IPS-15b (cell line): ENCODE data around the gene ZNF580.

Experiments
- H3K27me3 ChIP-seq: one replicate; pipeline ENCODE4 v1.6.1; 2013; ENCODE audit warnings: low read length; ENCODE audit not compliant: control insufficient read depth, insufficient read depth
- H3K36me3 ChIP-seq: one replicate; pipeline ENCODE4 v1.6.1; 2013; ENCODE audit warnings: low read length; ENCODE audit not compliant: control insufficient read depth, insufficient read depth
- H3K4me1 ChIP-seq: one replicate; pipeline ENCODE4 v1.6.1; 2013; ENCODE audit warnings: mild to moderate bottlenecking, low read length; ENCODE audit not compliant: control insufficient read depth, insufficient read depth
- H3K4me3 ChIP-seq: one replicate; pipeline ENCODE4 v1.5.1; 2013; ENCODE audit warnings: low read depth, low read length
- H3K9ac ChIP-seq: one replicate; pipeline ENCODE4 v1.6.1; 2013; ENCODE audit warnings: low read depth, mild to moderate bottlenecking, low read length
- H3K9me3 ChIP-seq: one replicate; pipeline ENCODE4 v1.6.1; 2013; ENCODE audit warnings: mild to moderate bottlenecking, low read length; ENCODE audit not compliant: control insufficient read depth, insufficient read depth

ZNF580 gene

GRCh38 chr19:55611300-55611982, 29.4 kb upstream of the ZNF580 start:
- Histone ChIP-seq H3K4me3 (no peak overlapping the region), H3K36me3 (peaks cover 23% of the 10 kb centered on the region), H3K9me3 (no peaks in the 10 kb centered on the region), H3K9ac (no peak overlapping the region), H3K4me1 (no peaks in the 10 kb centered on the region), H3K27me3 (no peaks in the 10 kb centered on the region)

GRCh38 chr19:55611983-55612645, 28.7 kb upstream of the ZNF580 start:
- Histone ChIP-seq H3K36me3 (peaks cover 25% of the 10 kb centered on the region), H3K9me3 (no peaks in the 10 kb centered on the region), H3K27me3 (no peaks in the 10 kb centered on the region), H3K4me3 (no peak overlapping the region), H3K9ac (no peak overlapping the region), H3K4me1 (no peaks in the 10 kb centered on the region)

- H3K4me3 ChIP-seq = no peak overlapping the region
- H3K9ac ChIP-seq = no peak overlapping the region
- peaks cover 22% of the 10 kb centered on the region for H3K36me3 ChIP-seq
- H3K9me3 ChIP-seq = no peaks in the 10 kb centered on the region
- H3K27me3 ChIP-seq = no peaks in the 10 kb centered on the region
- no peaks in the 10 kb centered on the region for H3K4me1 ChIP-seq
These were observed 27.4 kb upstream of the ZNF580 start for GRCh38 chr19:55613396-55613795.

- Histone ChIP-seq H3K27me3 (no peaks in the 10 kb centered on the region), H3K9ac (no peak overlapping the region), H3K9me3 (no peaks in the 10 kb centered on the region), H3K4me1 (no peaks in the 10 kb centered on the region), H3K4me3 (no peak overlapping the region), H3K36me3 (peaks cover 22% of the 10 kb centered on the region)
These were observed 26.7 kb upstream of the ZNF580 start for GRCh38 chr19:55613930-55614710.

GRCh38 chr19:55614711-55615542, 25.9 kb upstream of the ZNF580 start:
- no peaks in the 10 kb centered on the region for H3K9me3 ChIP-seq
- no peaks in the 10 kb centered on the region for H3K4me1 ChIP-seq
- H3K4me3 ChIP-seq = no peak overlapping the region
- no peaks in the 10 kb centered on the region for H3K27me3 ChIP-seq
- H3K36me3 ChIP-seq = peaks cover 17% of the 10 kb centered on the region
- no peak overlapping the region for H3K9ac ChIP-seq

GRCh38 chr19:55615543-55616394, 25.0 kb upstream of the ZNF580 start:
- H3K4me1 ChIP-seq = no peaks in the 10 kb centered on the region
- no peaks in the 10 kb centered on the region for H3K9me3 ChIP-seq
- peaks cover 17% of the 10 kb centered on the region for H3K36me3 ChIP-seq
- no peak overlapping the region for H3K9ac ChIP-seq
- H3K4me3 ChIP-seq = no peak overlapping the region
- H3K27me3 ChIP-seq = no peaks in the 10 kb centered on the region

- peaks cover 21% of the 10 kb centered on the region for H3K36me3 ChIP-seq
- no peak overlapping the region for H3K9ac ChIP-seq
- no peaks in the 10 kb centered on the region for H3K9me3 ChIP-seq
- no peaks in the 10 kb centered on the region for H3K27me3 ChIP-seq
- H3K4me1 ChIP-seq = no peaks in the 10 kb centered on the region
- no peak overlapping the region for H3K4me3 ChIP-seq
These were observed 24.4 kb upstream of the ZNF580 start for GRCh38 chr19:55616395-55616875.

GRCh38 chr19:55617426-55617825, 23.4 kb upstream of the ZNF580 start:
- no peak overlapping the region for H3K4me3 ChIP-seq
- H3K4me1 ChIP-seq = no peaks in the 10 kb centered on the region
- no peaks in the 10 kb centered on the region for H3K9me3 ChIP-seq
- H3K27me3 ChIP-seq = no peaks in the 10 kb centered on the region
- no peak overlapping the region for H3K9ac ChIP-seq
- peaks cover 21% of the 10 kb centered on the region for H3K36me3 ChIP-seq

- Histone ChIP-seq H3K4me1 (no peaks in the 10 kb centered on the region), H3K36me3 (peaks cover 21% of the 10 kb centered on the region), H3K4me3 (no peak overlapping the region)
These were observed 22.4 kb upstream of the ZNF580 start for GRCh38 chr19:55618426-55618825.

GRCh38 chr19:55619286-55619685, 21.5 kb upstream of the ZNF580 start:
- no peaks in the 10 kb centered on the region for H3K4me1 ChIP-seq
- H3K4me3 ChIP-seq = no peak overlapping the region
- H3K27me3 ChIP-seq = no peaks in the 10 kb centered on the region
- no peaks in the 10 kb centered on the region for H3K9me3 ChIP-seq
- no peak overlapping the region for H3K9ac ChIP-seq
- H3K36me3 ChIP-seq = peaks cover 21% of the 10 kb centered on the region

More at GRCh38 chr19:55618426-55618825, 22.4 kb upstream of the ZNF580 start:
- no peak overlapping the region for H3K9ac ChIP-seq
- H3K27me3 ChIP-seq = no peaks in the 10 kb centered on the region
- no peaks in the 10 kb centered on the region for H3K9me3 ChIP-seq
